Posterior vena cava (tissue), 2 donors: Measurements from ENCODE around the gene KIAA1328. TPM values are rescaled to one million over a fixed set of nuclear protein-coding genes. Genes with fewer than 3 reads are reported as not detected.
A peak's percentile ranks its signal among the peaks of the same experiment; 100 is the strongest.

Source experiments
- DNase-seq: peaks from one replicate; pipeline ENCODE4 v3.0.0-alpha.2; 2020; ENCODE audit warnings: low spot score
- intact Hi-C, 2 donors: fragments of 100-400 bp; cut with DNase I; formaldehyde crosslinking; loops; one replicate each; pipeline versions ENCODE4 v1.14.1 to v1.14.2; 2022 to 2023
- total RNA-seq, 2 donors: library from RNA; stranded (reverse); fragmentation: NEBNext Ultra II Directional; extraction: Animal tissue kit (Norgen Biotek cat#: 25700); gene quantifications; one replicate each; pipeline ENCODE4 v1.2.1, GENCODE V29; 2021
- donor health status: DM: yes; HTN: yes; CAD: no.
- donor health status: DM: yes; HTN: yes; CAD: no.

KIAA1328 gene
- total RNA-seq, 2 donors from 2014 or later: 11.7 to 13.2 TPM

GRCh38 chr18:37258819-37259218 lies 429.9 kb downstream of the KIAA1328 start:
- intact Hi-C loops: no loop called here
- DNase-seq: peak; percentile 40

GRCh38 chr18:37259711-37260110 lies 430.8 kb downstream of the KIAA1328 start:
- DNase-seq: no peak
- intact Hi-C loops: no loop called here

- intact Hi-C loops: no loop called here
- no peak for DNase-seq
Measured at GRCh38 chr18:37260367-37261093, 431.6 kb downstream of the KIAA1328 start.

GRCh38 chr18:37261246-37261840 lies 432.4 kb downstream of the KIAA1328 start:
- intact Hi-C loops: no loop called here
- DNase-seq: no peak

GRCh38 chr18:37261988-37262387 lies 433.1 kb downstream of the KIAA1328 start:
- DNase-seq: no peak

GRCh38 chr18:37264956-37265355 lies 436.0 kb downstream of the KIAA1328 start:
- no peak for DNase-seq
- intact Hi-C loops: no loop called here

More at GRCh38 chr18:37261988-37262387, 433.1 kb downstream of the KIAA1328 start:
- intact Hi-C loops: no loop called here

GRCh38 chr18:37265382-37265781 lies 436.5 kb downstream of the KIAA1328 start:
- intact Hi-C loops: no loop called here
- DNase-seq: no peak

- DNase-seq: no peak
- intact Hi-C loops: no loop called here
Measured at GRCh38 chr18:37266290-37266689, 437.4 kb downstream of the KIAA1328 start.

- intact Hi-C loops: no loop called here
- DNase-seq: no peak
Measured at GRCh38 chr18:37270038-37270665, 441.2 kb downstream of the KIAA1328 start.

- DNase-seq: no peak
- intact Hi-C loops: no loop called here
Measured at GRCh38 chr18:37270666-37271052, 441.7 kb downstream of the KIAA1328 start.

GRCh38 chr18:37272226-37272625 lies 443.3 kb downstream of the KIAA1328 start:
- no peak for DNase-seq
- intact Hi-C loops: no loop called here

- intact Hi-C loops: no loop called here
- no peak for DNase-seq
Measured at GRCh38 chr18:37272841-37273240, 443.9 kb downstream of the KIAA1328 start.

- no peak for DNase-seq
- intact Hi-C loops: no loop called here
Measured at GRCh38 chr18:37274309-37275236, 445.6 kb downstream of the KIAA1328 start.

GRCh38 chr18:37275237-37275741 lies 446.4 kb downstream of the KIAA1328 start:
- intact Hi-C loops: no loop called here
- no peak for DNase-seq

GRCh38 chr18:37276111-37276890 lies 447.4 kb downstream of the KIAA1328 start:
- no peak for DNase-seq
- intact Hi-C loops: no loop called here

- intact Hi-C loops: no loop called here
- DNase-seq: no peak
Measured at GRCh38 chr18:37277804-37278203, 448.9 kb downstream of the KIAA1328 start.
